SU-DHL-6 (cell line): ENCODE results near the gene EIF1AD.

ENCODE experiments used
- CTCF ChIP-seq: fragments of 200-600 bp; sonication (generic); IDR thresholded peaks from one replicate; pipeline ENCODE4 v1.5.1; 2017; ENCODE audit warnings: antibody characterized with exemption, mild to moderate bottlenecking, low read length, moderate library complexity; ENCODE audit not compliant: insufficient read depth, poor library complexity, severe bottlenecking
- EZH2phosphoT487 ChIP-seq: fragments of 200-600 bp; sonication (generic), shearing (Covaris generic); conservative IDR thresholded peaks from 2 replicates; pipeline ENCODE4 v1.6.1; 2018; ENCODE audit warnings: mild to moderate bottlenecking, antibody characterized with exemption, low read length, moderate library complexity, mixed read lengths

- TF ChIP-seq CTCF: no peak
- no peak for TF ChIP-seq EZH2phosphoT487
Observed at GRCh38 chr11:65977621-65978390, 24.2 kb downstream of the EIF1AD start.
